Measurements from ENCODE around the gene FMNL1.

- TF ChIP-seq CREB1 (IDR thresholded peaks at IDR 0.05; ENCODE audit: low read depth) (peak; percentile 85), MYC (IDR thresholded peaks at IDR 0.05; ENCODE audit: insufficient read depth, insufficient read length, insufficient replicate concordance, low read length, severe bottlenecking) (no peak), POLR2A (IDR thresholded peaks at IDR 0.05; ENCODE audit: low read depth, low read length) (peak; percentile 73), POLR2AphosphoS5 (IDR thresholded peaks at IDR 0.05; ENCODE audit: low read length) (0 out of 2 replicates have a peak, but pooled peaks have one; percentile 45), ZNF274 (IDR thresholded peaks at IDR 0.05; ENCODE audit: insufficient read depth, insufficient read length) (no peak), ESRRA (IDR thresholded peaks at IDR 0.05; ENCODE audit: low read length) (no peak), SMAD1 (IDR thresholded peaks at IDR 0.05; ENCODE audit: low read depth, partially characterized antibody) (no peak)
- TF ChIP-seq, protein P1, sequence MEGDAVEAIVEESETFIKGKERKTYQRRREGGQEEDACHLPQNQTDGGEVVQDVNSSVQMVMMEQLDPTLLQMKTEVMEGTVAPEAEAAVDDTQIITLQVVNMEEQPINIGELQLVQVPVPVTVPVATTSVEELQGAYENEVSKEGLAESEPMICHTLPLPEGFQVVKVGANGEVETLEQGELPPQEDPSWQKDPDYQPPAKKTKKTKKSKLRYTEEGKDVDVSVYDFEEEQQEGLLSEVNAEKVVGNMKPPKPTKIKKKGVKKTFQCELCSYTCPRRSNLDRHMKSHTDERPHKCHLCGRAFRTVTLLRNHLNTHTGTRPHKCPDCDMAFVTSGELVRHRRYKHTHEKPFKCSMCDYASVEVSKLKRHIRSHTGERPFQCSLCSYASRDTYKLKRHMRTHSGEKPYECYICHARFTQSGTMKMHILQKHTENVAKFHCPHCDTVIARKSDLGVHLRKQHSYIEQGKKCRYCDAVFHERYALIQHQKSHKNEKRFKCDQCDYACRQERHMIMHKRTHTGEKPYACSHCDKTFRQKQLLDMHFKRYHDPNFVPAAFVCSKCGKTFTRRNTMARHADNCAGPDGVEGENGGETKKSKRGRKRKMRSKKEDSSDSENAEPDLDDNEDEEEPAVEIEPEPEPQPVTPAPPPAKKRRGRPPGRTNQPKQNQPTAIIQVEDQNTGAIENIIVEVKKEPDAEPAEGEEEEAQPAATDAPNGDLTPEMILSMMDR (IDR thresholded peaks at IDR 0.05 in 2 of 3, conservative IDR thresholded peaks at IDR 0.05 in 1 of 3; ENCODE audit: control insufficient read depth in 2 of 3, extremely low read depth in 1 of 3, insufficient read depth in 1 of 3, low read depth in 3 of 3, low read length in 3 of 3): no peak
- TF ChIP-seq, protein P2, sequence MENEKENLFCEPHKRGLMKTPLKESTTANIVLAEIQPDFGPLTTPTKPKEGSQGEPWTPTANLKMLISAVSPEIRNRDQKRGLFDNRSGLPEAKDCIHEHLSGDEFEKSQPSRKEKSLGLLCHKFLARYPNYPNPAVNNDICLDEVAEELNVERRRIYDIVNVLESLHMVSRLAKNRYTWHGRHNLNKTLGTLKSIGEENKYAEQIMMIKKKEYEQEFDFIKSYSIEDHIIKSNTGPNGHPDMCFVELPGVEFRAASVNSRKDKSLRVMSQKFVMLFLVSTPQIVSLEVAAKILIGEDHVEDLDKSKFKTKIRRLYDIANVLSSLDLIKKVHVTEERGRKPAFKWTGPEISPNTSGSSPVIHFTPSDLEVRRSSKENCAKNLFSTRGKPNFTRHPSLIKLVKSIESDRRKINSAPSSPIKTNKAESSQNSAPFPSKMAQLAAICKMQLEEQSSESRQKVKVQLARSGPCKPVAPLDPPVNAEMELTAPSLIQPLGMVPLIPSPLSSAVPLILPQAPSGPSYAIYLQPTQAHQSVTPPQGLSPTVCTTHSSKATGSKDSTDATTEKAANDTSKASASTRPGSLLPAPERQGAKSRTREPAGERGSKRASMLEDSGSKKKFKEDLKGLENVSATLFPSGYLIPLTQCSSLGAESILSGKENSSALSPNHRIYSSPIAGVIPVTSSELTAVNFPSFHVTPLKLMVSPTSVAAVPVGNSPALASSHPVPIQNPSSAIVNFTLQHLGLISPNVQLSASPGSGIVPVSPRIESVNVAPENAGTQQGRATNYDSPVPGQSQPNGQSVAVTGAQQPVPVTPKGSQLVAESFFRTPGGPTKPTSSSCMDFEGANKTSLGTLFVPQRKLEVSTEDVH (IDR thresholded peaks at IDR 0.05; ENCODE audit: low read depth, partially characterized antibody): no peak
Observed at GRCh38 chr17:45261577-45262515, 40.2 kb downstream of the FMNL1 start, which contains the start of gene SPATA32.
